Measurements from ENCODE around the gene ARMC7. TPM values are rescaled to one million over a fixed set of nuclear protein-coding genes. Genes with fewer than 3 reads are reported as not detected.
"Not testable (repeated sequence)": the region's sequence is repeated elsewhere in the genome, so short reads cannot be mapped to it uniquely, and the experiment has no call there.

Gene ARMC7
- total RNA-seq, 4 donors from 2014 or later: 3.5 to 10.3 (median 6.7) TPM

DNA sequence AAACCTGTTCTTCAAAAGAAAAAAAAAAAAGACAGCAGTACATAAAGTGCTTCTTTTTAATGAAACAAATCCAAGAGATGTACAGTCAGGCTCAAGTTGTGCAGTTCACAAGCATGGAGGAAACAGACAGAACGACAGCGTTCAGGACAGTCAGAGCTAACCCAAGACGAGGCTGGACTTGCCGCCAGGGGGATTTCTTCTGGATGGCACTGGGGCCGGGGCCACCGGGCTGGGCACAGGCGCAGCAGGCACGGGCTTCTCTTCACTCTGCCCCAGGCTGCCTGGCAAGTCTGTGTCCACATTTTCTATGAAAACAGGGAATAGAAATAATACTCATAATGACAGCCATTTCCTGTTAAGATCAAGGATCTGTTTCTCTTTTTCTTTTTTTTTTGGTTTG is 26.2 kb downstream of the ARMC7 start:
- peaks cover 9 to 14% (median 11%) of the 10 kb centered on the region in 4 donors for H3K4me1 ChIP-seq
- peaks cover 0 to 18% (median 15%) of the 10 kb centered on the region in 4 donors for H3K36me3 ChIP-seq
- H3K9me3 ChIP-seq: no peaks in the 10 kb centered on the region
- no peak for TF ChIP-seq EP300 (IDR thresholded peaks at IDR 0.05)
- TF ChIP-seq, protein P1, sequence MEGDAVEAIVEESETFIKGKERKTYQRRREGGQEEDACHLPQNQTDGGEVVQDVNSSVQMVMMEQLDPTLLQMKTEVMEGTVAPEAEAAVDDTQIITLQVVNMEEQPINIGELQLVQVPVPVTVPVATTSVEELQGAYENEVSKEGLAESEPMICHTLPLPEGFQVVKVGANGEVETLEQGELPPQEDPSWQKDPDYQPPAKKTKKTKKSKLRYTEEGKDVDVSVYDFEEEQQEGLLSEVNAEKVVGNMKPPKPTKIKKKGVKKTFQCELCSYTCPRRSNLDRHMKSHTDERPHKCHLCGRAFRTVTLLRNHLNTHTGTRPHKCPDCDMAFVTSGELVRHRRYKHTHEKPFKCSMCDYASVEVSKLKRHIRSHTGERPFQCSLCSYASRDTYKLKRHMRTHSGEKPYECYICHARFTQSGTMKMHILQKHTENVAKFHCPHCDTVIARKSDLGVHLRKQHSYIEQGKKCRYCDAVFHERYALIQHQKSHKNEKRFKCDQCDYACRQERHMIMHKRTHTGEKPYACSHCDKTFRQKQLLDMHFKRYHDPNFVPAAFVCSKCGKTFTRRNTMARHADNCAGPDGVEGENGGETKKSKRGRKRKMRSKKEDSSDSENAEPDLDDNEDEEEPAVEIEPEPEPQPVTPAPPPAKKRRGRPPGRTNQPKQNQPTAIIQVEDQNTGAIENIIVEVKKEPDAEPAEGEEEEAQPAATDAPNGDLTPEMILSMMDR (IDR thresholded peaks at IDR 0.05): no peak
- no peak for TF ChIP-seq POLR2AphosphoS5 (IDR thresholded peaks at IDR 0.05)
- no peak for TF ChIP-seq POLR2A (IDR thresholded peaks at IDR 0.05; ENCODE audit: low read depth)
- intact Hi-C loops (cut with DNase I): no loop called here
- DNase-seq (ENCODE audit: extremely low spot score): no peak
- 86% methylated on average over 8 of the region's 8 CpGs for WGBS
- H3K27ac ChIP-seq (replicated peaks in 1 of 4): no peak overlapping the region
- H3K4me3 ChIP-seq: no peak overlapping the region
- H3K27me3 ChIP-seq: no peaks in the 10 kb centered on the region

DNA sequence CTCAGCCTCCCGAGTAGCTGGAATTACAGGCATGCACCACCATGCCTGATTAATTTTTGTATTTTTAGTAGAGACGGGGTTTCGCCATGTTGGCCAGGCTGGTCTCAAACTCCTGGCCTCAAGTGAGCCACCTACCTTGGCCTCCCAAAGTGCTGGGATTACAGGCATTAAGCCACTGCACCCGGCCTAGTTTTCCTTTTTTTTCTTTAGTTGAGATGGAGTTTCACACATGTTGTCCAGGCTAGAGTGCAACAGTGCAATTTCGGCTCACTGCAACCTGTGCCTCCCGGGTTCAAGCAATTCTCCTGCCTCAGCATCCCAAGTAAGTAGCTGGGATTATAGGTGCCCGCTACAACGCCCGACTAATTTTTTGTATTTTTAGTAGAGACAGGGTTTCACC is 28.0 kb downstream of the ARMC7 start:
- intact Hi-C loops (cut with DNase I); H3K9me3 ChIP-seq; DNase-seq (ENCODE audit: extremely low spot score); H3K27me3 ChIP-seq; H3K27ac ChIP-seq (replicated peaks in 1 of 4); H3K4me1 ChIP-seq; H3K4me3 ChIP-seq: not testable (repeated sequence)
- 90% methylated on average over 9 of the region's 9 CpGs for WGBS
- peaks cover 0 to 26% (median 21%) of the 10 kb centered on the region in 4 donors for H3K36me3 ChIP-seq

DNA sequence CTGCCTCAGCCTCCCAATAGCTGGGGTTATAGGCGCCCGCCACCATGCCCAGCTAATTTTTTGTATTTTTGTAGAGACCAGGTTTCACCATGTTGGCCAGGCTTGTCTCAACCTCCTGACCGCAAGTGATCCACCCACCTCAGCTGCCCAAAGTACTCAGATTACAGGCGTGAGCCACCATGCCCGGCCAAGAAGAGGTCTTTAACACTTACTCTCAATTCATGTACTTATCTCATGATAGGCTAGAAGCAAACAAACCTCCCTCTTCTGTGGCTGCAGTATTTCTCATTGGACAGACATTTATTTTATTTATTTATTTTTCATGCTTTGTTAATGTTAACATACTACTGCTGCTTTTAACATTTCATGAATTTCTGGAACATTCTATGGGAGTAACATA is 28.8 kb downstream of the ARMC7 start:
- TF ChIP-seq POLR2A (IDR thresholded peaks at IDR 0.05; ENCODE audit: low read depth) (no peak), POLR2AphosphoS5 (IDR thresholded peaks at IDR 0.05) (no peak), EP300 (IDR thresholded peaks at IDR 0.05) (no peak)
- TF ChIP-seq, protein P1 (IDR thresholded peaks at IDR 0.05): no peak
- no peaks in the 10 kb centered on the region for H3K27me3 ChIP-seq
- WGBS: 94% methylated on average over 5 of the region's 5 CpGs
- H3K9me3 ChIP-seq: no peaks in the 10 kb centered on the region
- H3K4me3 ChIP-seq: no peak overlapping the region
- no peak for DNase-seq (ENCODE audit: extremely low spot score)
- no peak overlapping the region for H3K27ac ChIP-seq (replicated peaks in 1 of 4)
- no peaks in the 10 kb centered on the region for H3K4me1 ChIP-seq
- H3K36me3 ChIP-seq: peaks cover 0 to 27% (median 21%) of the 10 kb centered on the region in 4 donors
- intact Hi-C loops (cut with DNase I): no loop called here

DNA sequence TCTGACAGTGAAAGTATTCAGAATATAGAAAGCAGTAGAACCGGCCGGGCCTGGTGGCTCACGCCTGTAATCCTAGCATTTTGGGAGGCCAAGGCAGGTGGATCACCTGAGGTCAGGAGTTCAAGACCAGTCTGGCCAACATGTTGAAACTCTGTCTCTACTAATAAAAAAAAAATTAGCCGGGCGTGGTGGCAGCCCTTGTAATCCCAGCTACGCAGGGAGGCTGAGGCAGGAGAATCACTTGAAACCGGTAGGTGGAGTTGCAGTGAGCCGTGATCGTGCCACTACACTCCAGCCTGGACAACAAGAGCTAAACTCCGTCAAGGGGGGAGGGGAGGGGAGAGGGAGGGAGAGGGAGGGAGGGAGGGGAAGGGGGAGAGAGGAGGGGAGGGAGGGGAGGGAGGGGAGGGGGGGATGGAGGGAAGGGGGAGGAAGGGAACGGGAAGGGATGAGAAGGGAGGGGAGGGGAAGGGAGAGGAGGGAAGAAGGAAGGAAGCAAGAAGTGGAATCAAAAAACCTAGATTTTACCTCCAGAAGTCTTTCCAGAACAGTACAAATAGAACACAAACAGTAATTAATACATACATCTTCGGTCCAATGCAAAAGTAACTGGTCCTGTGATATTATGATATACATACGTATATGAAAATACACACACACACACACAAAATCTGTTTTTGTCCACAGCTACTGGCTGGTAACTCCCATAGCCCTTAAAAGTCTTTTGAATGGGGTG is 32.6 kb downstream of the ARMC7 start:
- intact Hi-C loops (cut with DNase I): no loop called here
- no peaks in the 10 kb centered on the region for H3K27me3 ChIP-seq
- no peak for DNase-seq (ENCODE audit: extremely low spot score)
- no peaks in the 10 kb centered on the region for H3K9me3 ChIP-seq
- 87% methylated on average over 13 of the region's 13 CpGs for WGBS
- no peaks in the 10 kb centered on the region for H3K4me1 ChIP-seq
- no peak overlapping the region for H3K4me3 ChIP-seq
- peaks cover 0 to 55% (median 31%) of the 10 kb centered on the region in 4 donors for H3K36me3 ChIP-seq
- H3K27ac ChIP-seq (replicated peaks in 1 of 4): no peak overlapping the region
- TF ChIP-seq, protein P1 (IDR thresholded peaks at IDR 0.05): no peak
- TF ChIP-seq POLR2A (IDR thresholded peaks at IDR 0.05; ENCODE audit: low read depth) (no peak), POLR2AphosphoS5 (IDR thresholded peaks at IDR 0.05) (no peak), EP300 (IDR thresholded peaks at IDR 0.05) (no peak)

DNA sequence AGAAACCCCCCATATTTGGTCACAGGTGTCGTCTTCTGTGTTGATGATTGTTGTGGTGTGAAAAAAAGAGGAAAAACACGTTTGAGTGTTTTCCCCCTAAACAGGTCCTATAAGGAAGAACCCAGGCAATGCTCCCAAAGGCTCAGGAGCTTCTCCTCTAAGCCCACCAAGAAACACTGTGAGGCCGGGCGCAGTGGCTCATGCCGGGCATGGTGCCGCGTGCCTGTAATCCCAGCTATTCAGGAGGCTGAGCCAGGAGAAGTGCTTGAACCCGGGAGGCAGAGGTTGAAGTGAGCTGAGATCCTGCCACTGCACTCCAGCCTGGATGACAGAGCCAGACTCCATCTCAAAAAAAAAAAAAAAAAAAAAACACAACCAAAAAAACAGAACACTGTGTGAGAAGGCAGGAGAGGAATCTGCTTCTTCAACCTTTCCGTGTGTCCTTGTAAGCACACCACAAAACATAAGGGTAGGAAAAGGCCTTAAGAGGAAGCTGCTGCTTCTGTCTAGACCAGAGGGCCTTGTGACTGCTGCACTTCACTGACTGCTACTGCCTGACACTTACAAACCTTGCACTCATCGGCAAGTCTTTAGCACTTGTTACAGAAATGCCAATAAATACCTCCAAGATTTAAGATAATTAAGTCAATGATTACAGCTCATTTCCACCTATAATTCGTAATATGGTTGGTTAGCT is 35.2 kb downstream of the ARMC7 start:
- no peaks in the 10 kb centered on the region for H3K9me3 ChIP-seq
- intact Hi-C loops (cut with DNase I): no loop called here
- no peak for TF ChIP-seq POLR2AphosphoS5 (IDR thresholded peaks at IDR 0.05)
- TF ChIP-seq POLR2A (IDR thresholded peaks at IDR 0.05; ENCODE audit: low read depth): no peak
- no peak for TF ChIP-seq EP300 (IDR thresholded peaks at IDR 0.05)
- TF ChIP-seq, protein P1 (IDR thresholded peaks at IDR 0.05): no peak
- H3K36me3 ChIP-seq: peaks cover 0 to 60% (median 37%) of the 10 kb centered on the region in 4 donors
- no peak for DNase-seq (ENCODE audit: extremely low spot score)
- no peaks in the 10 kb centered on the region for H3K4me1 ChIP-seq
- no peaks in the 10 kb centered on the region for H3K27me3 ChIP-seq
- H3K27ac ChIP-seq (replicated peaks in 1 of 4): no peak overlapping the region
- WGBS: 90% methylated on average over 11 of the region's 11 CpGs
- no peak overlapping the region for H3K4me3 ChIP-seq

Measured in esophagus muscularis mucosa (tissue), 4 donors.